ENCODE data around the gene DYNLT2. TPM values are rescaled to one million over a fixed set of nuclear protein-coding genes. Genes with fewer than 3 reads are reported as not detected.

The DYNLT2 gene
- total and polyA plus RNA-seq, 2 of the 13 experiments (the other 11 are each of a cell fraction or from before 2014, with no cell fraction given): 2.1 to 4.3 TPM

DNA sequence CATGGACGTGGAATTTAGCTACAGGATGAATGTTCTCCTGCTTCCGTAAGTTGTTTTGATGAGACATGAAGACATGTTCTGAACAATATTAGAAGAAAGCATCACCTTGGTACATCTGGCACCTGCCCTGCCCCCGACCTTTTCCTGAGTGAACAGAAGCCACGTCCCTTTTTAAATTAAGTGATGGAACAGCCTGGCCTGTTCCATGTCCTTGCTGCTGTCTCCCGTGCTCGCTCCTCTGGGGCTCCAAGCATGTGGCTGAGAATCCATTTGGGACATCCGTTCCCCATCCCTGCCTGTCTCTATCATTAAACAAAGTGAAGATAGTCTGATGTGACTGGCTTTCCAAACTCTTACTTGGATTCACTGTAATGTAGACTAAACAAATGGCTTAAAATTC, 36.4 kb upstream of the DYNLT2 start:
- Histone ChIP-seq H3K4me2 (ENCODE audit: low read depth, low read length) (no peak overlapping the region), H2AFZ (ENCODE audit: low read length) (no peak overlapping the region), H3K27me3 (ENCODE audit: control insufficient read depth in 1 of 2, insufficient read depth in 2 of 2, low read length in 2 of 2) (no peaks in the 10 kb centered on the region), H3K4me1 (ENCODE audit: insufficient read depth, low read length) (peaks cover 36% of the 10 kb centered on the region), H3K4me3 (replicated peaks in 1 of 3; ENCODE audit: insufficient read depth in 1 of 3, low read depth in 2 of 3, low read length in 3 of 3) (no peak overlapping the region), H3K9ac (ENCODE audit: insufficient read depth, low read depth, low read length) (no peak overlapping the region), H3K79me2 (ENCODE audit: insufficient read depth, low read length) (peaks cover 13% of the 10 kb centered on the region), H4K20me1 (ENCODE audit: insufficient read depth, low read length) (no peaks in the 10 kb centered on the region), H3K27ac (ENCODE audit: extremely low read length, insufficient read depth, low read length) (no peak overlapping the region), H3K36me3 (replicated peaks in 1 of 2; ENCODE audit: control insufficient read depth in 1 of 2, insufficient read depth in 2 of 2, low read length in 2 of 2) (no peaks in the 10 kb centered on the region), H3K9me3 (ENCODE audit: low read length) (no peaks in the 10 kb centered on the region)
- in situ Hi-C loops (cut with HindIII; ENCODE audit: extremely low pct_ligation_motif_present, low pct_unique_long_range_greater_than_20kb): no loop called here
- intact Hi-C loops (cut with micrococcal nuclease; ENCODE audit: unreplicated experiment): no loop called here
- CTCF ChIA-PET (ENCODE audit: low intra/inter-chr PET ratio, low total read pairs): no interaction called here
- POLR2A ChIA-PET: interaction anchor here (3.8 to 3.9 kb wide), 2 partner anchors 14 to 34 kb away, joined by 52 to 198 read pairs; partner anchors contain the start of genes DYNLT2 and ERMARD
- BruUV-seq (replicated peaks): no TSS peak
- TF ChIP-seq YY1 (IDR thresholded peaks at IDR 0.05; ENCODE audit: insufficient read depth, insufficient replicate concordance, low read depth, low read length): no peak
- TF ChIP-seq, protein P1, sequence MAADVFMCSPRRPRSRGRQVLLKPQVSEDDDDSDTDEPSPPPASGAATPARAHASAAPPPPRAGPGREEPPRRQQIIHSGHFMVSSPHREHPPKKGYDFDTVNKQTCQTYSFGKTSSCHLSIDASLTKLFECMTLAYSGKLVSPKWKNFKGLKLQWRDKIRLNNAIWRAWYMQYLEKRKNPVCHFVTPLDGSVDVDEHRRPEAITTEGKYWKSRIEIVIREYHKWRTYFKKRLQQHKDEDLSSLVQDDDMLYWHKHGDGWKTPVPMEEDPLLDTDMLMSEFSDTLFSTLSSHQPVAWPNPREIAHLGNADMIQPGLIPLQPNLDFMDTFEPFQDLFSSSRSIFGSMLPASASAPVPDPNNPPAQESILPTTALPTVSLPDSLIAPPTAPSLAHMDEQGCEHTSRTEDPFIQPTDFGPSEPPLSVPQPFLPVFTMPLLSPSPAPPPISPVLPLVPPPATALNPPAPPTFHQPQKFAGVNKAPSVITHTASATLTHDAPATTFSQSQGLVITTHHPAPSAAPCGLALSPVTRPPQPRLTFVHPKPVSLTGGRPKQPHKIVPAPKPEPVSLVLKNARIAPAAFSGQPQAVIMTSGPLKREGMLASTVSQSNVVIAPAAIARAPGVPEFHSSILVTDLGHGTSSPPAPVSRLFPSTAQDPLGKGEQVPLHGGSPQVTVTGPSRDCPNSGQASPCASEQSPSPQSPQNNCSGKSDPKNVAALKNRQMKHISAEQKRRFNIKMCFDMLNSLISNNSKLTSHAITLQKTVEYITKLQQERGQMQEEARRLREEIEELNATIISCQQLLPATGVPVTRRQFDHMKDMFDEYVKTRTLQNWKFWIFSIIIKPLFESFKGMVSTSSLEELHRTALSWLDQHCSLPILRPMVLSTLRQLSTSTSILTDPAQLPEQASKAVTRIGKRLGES (CRISPR knock-in tag; IDR thresholded peaks at IDR 0.05; ENCODE audit: borderline replicate concordance): no peak
- WGBS (ENCODE audit: low lambda C conversion rate): 90% methylated on average over 7 of the region's 7 CpGs
- no peak for FAIRE-seq
- no peak for DNase-seq (ENCODE audit: low spot score)
- ATAC-seq: no peak

DNA sequence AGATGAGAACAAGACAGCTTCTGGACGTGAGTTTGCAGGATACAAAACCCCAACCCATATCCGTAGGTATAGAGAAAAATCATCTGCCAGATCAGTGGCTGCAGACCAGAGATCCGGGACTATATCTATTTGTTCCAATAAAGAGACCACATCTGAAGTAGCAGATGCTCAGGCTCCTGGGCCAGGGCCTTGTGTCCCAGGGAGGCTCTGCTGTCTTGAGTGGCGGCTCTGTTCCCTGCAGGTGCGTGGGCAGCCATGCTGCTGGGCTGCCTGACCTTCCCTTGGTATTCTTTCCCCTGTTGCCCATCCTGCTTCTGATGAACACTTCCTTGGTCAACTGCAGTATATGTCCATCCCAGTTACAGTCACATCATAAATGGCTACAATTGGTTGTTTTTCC, 35.0 kb upstream of the DYNLT2 start:
- H3K4me1 ChIP-seq (ENCODE audit: insufficient read depth, low read length): peaks cover 23% of the 10 kb centered on the region
- DNase-seq (ENCODE audit: low spot score) (no peak), ATAC-seq (no peak), FAIRE-seq (no peak)
- no peaks in the 10 kb centered on the region for H3K36me3 ChIP-seq (replicated peaks in 1 of 2; ENCODE audit: control insufficient read depth in 1 of 2, insufficient read depth in 2 of 2, low read length in 2 of 2)
- no peak overlapping the region for H3K27ac ChIP-seq (ENCODE audit: extremely low read length, insufficient read depth, low read length)
- H3K4me2 ChIP-seq (ENCODE audit: low read depth, low read length): no peak overlapping the region
- ChIA-PET POLR2A (no interaction called here), CTCF (ENCODE audit: low intra/inter-chr PET ratio, low total read pairs) (no interaction called here)
- no peaks in the 10 kb centered on the region for H3K9me3 ChIP-seq (ENCODE audit: low read length)
- H3K9ac ChIP-seq (ENCODE audit: insufficient read depth, low read depth, low read length): no peak overlapping the region
- H3K4me3 ChIP-seq (replicated peaks in 1 of 3; ENCODE audit: insufficient read depth in 1 of 3, low read depth in 2 of 3, low read length in 3 of 3): no peak overlapping the region
- 78% methylated on average over 2 of the region's 5 CpGs for whole genome bisulfite sequencing (ENCODE audit: low lambda C conversion rate)
- no peaks in the 10 kb centered on the region for H3K27me3 ChIP-seq (ENCODE audit: control insufficient read depth in 1 of 2, insufficient read depth in 2 of 2, low read length in 2 of 2)
- peaks cover 7% of the 10 kb centered on the region for H3K79me2 ChIP-seq (ENCODE audit: insufficient read depth, low read length)
- in situ Hi-C loops (cut with HindIII; ENCODE audit: extremely low pct_ligation_motif_present, low pct_unique_long_range_greater_than_20kb) (no loop called here), intact Hi-C loops (cut with micrococcal nuclease; ENCODE audit: unreplicated experiment) (no loop called here)
- BruUV-seq (replicated peaks): no TSS peak
- H2AFZ ChIP-seq (ENCODE audit: low read length): no peak overlapping the region
- no peaks in the 10 kb centered on the region for H4K20me1 ChIP-seq (ENCODE audit: insufficient read depth, low read length)
- TF ChIP-seq, protein P2, sequence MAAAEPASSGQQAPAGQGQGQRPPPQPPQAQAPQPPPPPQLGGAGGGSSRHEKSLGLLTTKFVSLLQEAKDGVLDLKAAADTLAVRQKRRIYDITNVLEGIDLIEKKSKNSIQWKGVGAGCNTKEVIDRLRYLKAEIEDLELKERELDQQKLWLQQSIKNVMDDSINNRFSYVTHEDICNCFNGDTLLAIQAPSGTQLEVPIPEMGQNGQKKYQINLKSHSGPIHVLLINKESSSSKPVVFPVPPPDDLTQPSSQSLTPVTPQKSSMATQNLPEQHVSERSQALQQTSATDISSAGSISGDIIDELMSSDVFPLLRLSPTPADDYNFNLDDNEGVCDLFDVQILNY (CRISPR knock-in tag; conservative IDR thresholded peaks at IDR 0.05): no peak
- TF ChIP-seq TAF1 (CRISPR knock-in tag; IDR thresholded peaks at IDR 0.05) (no peak), MTA3 (CRISPR knock-in tag; IDR thresholded peaks at IDR 0.05) (no peak), RBFOX2 (IDR thresholded peaks at IDR 0.05; ENCODE audit: low read depth, low read length) (no peak), ZNF615 (CRISPR knock-in tag; IDR thresholded peaks at IDR 0.05; ENCODE audit: borderline replicate concordance) (no peak), ZNF703 (CRISPR knock-in tag; IDR thresholded peaks at IDR 0.05; ENCODE audit: borderline replicate concordance) (no peak), ZNF672 (CRISPR knock-in tag; IDR thresholded peaks at IDR 0.05) (no peak), HNRNPL (IDR thresholded peaks at IDR 0.05; ENCODE audit: low read depth, low read length) (no peak), ZSCAN21 (CRISPR knock-in tag; IDR thresholded peaks at IDR 0.05; ENCODE audit: borderline replicate concordance) (no peak), CREB1 (IDR thresholded peaks at IDR 0.05) (no peak), CREB1 (CRISPR knock-in tag; IDR thresholded peaks at IDR 0.05) (no peak)
- TF ChIP-seq, protein P3, sequence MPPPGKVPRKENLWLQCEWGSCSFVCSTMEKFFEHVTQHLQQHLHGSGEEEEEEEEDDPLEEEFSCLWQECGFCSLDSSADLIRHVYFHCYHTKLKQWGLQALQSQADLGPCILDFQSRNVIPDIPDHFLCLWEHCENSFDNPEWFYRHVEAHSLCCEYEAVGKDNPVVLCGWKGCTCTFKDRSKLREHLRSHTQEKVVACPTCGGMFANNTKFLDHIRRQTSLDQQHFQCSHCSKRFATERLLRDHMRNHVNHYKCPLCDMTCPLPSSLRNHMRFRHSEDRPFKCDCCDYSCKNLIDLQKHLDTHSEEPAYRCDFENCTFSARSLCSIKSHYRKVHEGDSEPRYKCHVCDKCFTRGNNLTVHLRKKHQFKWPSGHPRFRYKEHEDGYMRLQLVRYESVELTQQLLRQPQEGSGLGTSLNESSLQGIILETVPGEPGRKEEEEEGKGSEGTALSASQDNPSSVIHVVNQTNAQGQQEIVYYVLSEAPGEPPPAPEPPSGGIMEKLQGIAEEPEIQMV (CRISPR knock-in tag; IDR thresholded peaks at IDR 0.05; ENCODE audit: low read depth): no peak

All from HepG2 (cell line).